IMR-90 (cell line): ENCODE data around the gene TXNDC8. TPM values are rescaled to one million over a fixed set of nuclear protein-coding genes. Genes with fewer than 3 reads are reported as not detected.

ENCODE experiments used
- ATAC-seq: fragments of 200-7000 bp; cut with Tn5 transposase; 2 replicates; pipeline ENCODE4 v1.9.1; 2020; ENCODE audit warnings: low read depth, mild to moderate bottlenecking, moderate library complexity
- BruUV-seq: library from RNA; stranded (reverse); fragments of 400-500 nt; replicated peaks from 2 replicates; lab custom pipeline; 2021; lab: Mats Ljungman, UMichigan
- CTCF ChIA-PET: fragments of 300-600 bp; formaldehyde crosslinking; extraction: SDS; loops from one replicate; lab custom pipeline; 2021; ENCODE audit warnings: antibody characterized with exemption; lab: Yijun Ruan, JAX
- POLR2A ChIA-PET: fragments of 300-600 bp; sonication (Branson Sonifier 250); formaldehyde crosslinking; loops from one replicate; lab custom pipeline; 2022; ENCODE audit warnings: antibody characterized with exemption; ENCODE audit not compliant: unreplicated experiment; lab: Charles Lee
- DNase-seq: peaks from one replicate; pipeline ENCODE4 v3.0.0; 2013
- H2AFZ ChIP-seq: replicated peaks from 2 replicates; pipeline ENCODE3; 2013; ENCODE audit warnings: low read length, mild to moderate bottlenecking; ENCODE audit not compliant: poor library complexity
- H2AK5ac ChIP-seq: 2 replicates; pipeline ENCODE4 v1.6.1; 2013; ENCODE audit warnings: low read depth, low read length, inconsistent platforms
- H2AK9ac ChIP-seq: replicated peaks from 2 replicates; pipeline ENCODE3; 2013; ENCODE audit warnings: mild to moderate bottlenecking, low read depth, low read length, moderate library complexity; ENCODE audit not compliant: poor library complexity
- H2BK120ac ChIP-seq: 2 replicates; pipeline ENCODE4 v1.6.1; 2013; ENCODE audit warnings: low read depth, low read length, inconsistent platforms
- H2BK15ac ChIP-seq: 3 replicates; pipeline ENCODE4 v1.6.1; 2013; ENCODE audit warnings: low read depth, low read length, inconsistent platforms
- H2BK20ac ChIP-seq: 2 replicates; pipeline ENCODE4 v1.6.1; 2013; ENCODE audit warnings: low read depth, mild to moderate bottlenecking, inconsistent platforms, low read length, moderate library complexity
- H2BK5ac ChIP-seq: 2 replicates; pipeline ENCODE4 v1.6.1; 2013; ENCODE audit warnings: mild to moderate bottlenecking, low read depth, low read length, inconsistent platforms; ENCODE audit not compliant: poor library complexity, severe bottlenecking
- H3K14ac ChIP-seq: replicated peaks from 2 replicates; pipeline ENCODE4 v1.6.1; 2013; ENCODE audit warnings: low read depth, low read length, inconsistent platforms
- H3K18ac ChIP-seq: 2 replicates; pipeline ENCODE4 v1.6.1; 2013; ENCODE audit warnings: low read depth, low read length, control low read depth
- H3K23ac ChIP-seq: 2 replicates; pipeline ENCODE4 v1.6.1; 2013; ENCODE audit warnings: low read depth, low read length, inconsistent platforms
- H3K27ac ChIP-seq: 2 replicates; pipeline ENCODE4 v1.5.1; 2013; ENCODE audit warnings: mild to moderate bottlenecking, control low read depth, low read length; ENCODE audit not compliant: insufficient read depth
- H3K27me3 ChIP-seq: 2 replicates; pipeline ENCODE4 v1.6.1; 2013; ENCODE audit warnings: low read length; ENCODE audit not compliant: control insufficient read depth, insufficient read depth
- H3K36me3 ChIP-seq: 2 replicates; pipeline ENCODE4 v1.6.1; 2013; ENCODE audit warnings: low read length, mixed read lengths; ENCODE audit not compliant: control insufficient read depth, insufficient read depth
- H3K4ac ChIP-seq: 2 replicates; pipeline ENCODE4 v1.6.1; 2013; ENCODE audit warnings: low read depth, low read length, inconsistent platforms
- H3K4me1 ChIP-seq: 2 replicates; pipeline ENCODE4 v1.6.1; 2013; ENCODE audit warnings: low read length, mixed read lengths; ENCODE audit not compliant: control insufficient read depth, insufficient read depth
- H3K4me2 ChIP-seq: 2 replicates; pipeline ENCODE4 v1.6.1; 2013; ENCODE audit warnings: low read depth, mild to moderate bottlenecking, control low read depth, low read length, moderate library complexity
- H3K4me3 ChIP-seq: 2 replicates; pipeline ENCODE4 v1.5.1; 2013; ENCODE audit warnings: low read depth, mild to moderate bottlenecking, control low read depth, low read length, moderate library complexity; ENCODE audit not compliant: insufficient read depth
- H3K56ac ChIP-seq: 2 replicates; pipeline ENCODE4 v1.6.1; 2013; ENCODE audit warnings: low read length, inconsistent platforms; ENCODE audit not compliant: insufficient read depth; ENCODE audit errors: extremely low read depth
- H3K79me1 ChIP-seq, 2 experiments: 2 replicates each; pipeline ENCODE4 v1.6.1; 2013; ENCODE audit warnings: low read length in 2 of 2, inconsistent platforms in 1 of 2, low read depth in 1 of 2
- H3K9ac ChIP-seq: 2 replicates; pipeline ENCODE4 v1.6.1; 2013; ENCODE audit warnings: low read depth, low read length, control low read depth
- H3K9me1 ChIP-seq: 2 replicates; pipeline ENCODE4 v1.6.1; 2013; ENCODE audit warnings: low read length, inconsistent platforms; ENCODE audit not compliant: insufficient read depth
- H3K9me3 ChIP-seq: 2 replicates; pipeline ENCODE4 v1.6.1; 2013; ENCODE audit warnings: low read length; ENCODE audit not compliant: control insufficient read depth, insufficient read depth
- H4K20me1 ChIP-seq: 2 replicates; pipeline ENCODE4 v1.6.1; 2013; ENCODE audit warnings: low read length, inconsistent platforms; ENCODE audit not compliant: insufficient read depth
- H4K5ac ChIP-seq: 2 replicates; pipeline ENCODE4 v1.6.1; 2013; ENCODE audit warnings: mild to moderate bottlenecking, low read depth, low read length, control low read depth
- H4K8ac ChIP-seq, 2 experiments: 2 replicates each; pipeline ENCODE4 v1.6.1; 2013; ENCODE audit warnings: low read depth in 2 of 2, low read length in 2 of 2, control low read depth in 1 of 2, inconsistent platforms in 1 of 2
- H4K91ac ChIP-seq: 2 replicates; pipeline ENCODE4 v1.6.1; 2013; ENCODE audit warnings: low read depth, low read length, inconsistent platforms; ENCODE audit not compliant: insufficient read depth
- BHLHE40 ChIP-seq: fragments of 150-350 bp; IDR thresholded peaks from 2 replicates; pipeline ENCODE4 v1.6.1; 2016; ENCODE audit warnings: mild to moderate bottlenecking, low read depth, low read length
- CEBPB ChIP-seq: IDR thresholded peaks from 2 replicates; pipeline ENCODE4 v1.6.1; 2012; ENCODE audit warnings: low read depth, low read length, improper control_type of control experiment
- ELK1 ChIP-seq: fragments of 150-350 bp; IDR thresholded peaks from 2 replicates; pipeline ENCODE4 v1.6.1; 2016; ENCODE audit warnings: low read depth, mild to moderate bottlenecking, low read length, moderate library complexity, borderline replicate concordance
- FOS ChIP-seq: fragments of 150-350 bp; IDR thresholded peaks from 2 replicates; pipeline ENCODE4 v1.6.1; 2016; ENCODE audit warnings: low read depth, low read length
- MAFK ChIP-seq: IDR thresholded peaks from 2 replicates; pipeline ENCODE4 v1.6.1; 2012; ENCODE audit warnings: low read depth, low read length, improper control_type of control experiment
- MAZ ChIP-seq: IDR thresholded peaks from 2 replicates; pipeline ENCODE4 v1.6.1; 2012; ENCODE audit warnings: low read depth, mild to moderate bottlenecking, low read length, improper control_type of control experiment, moderate library complexity, borderline replicate concordance
- NFE2L2 ChIP-seq: fragments of 150-350 bp; IDR thresholded peaks from 2 replicates; pipeline ENCODE4 v1.6.1; 2016; ENCODE audit warnings: low read depth, mild to moderate bottlenecking, low read length
- POLR2A ChIP-seq: IDR thresholded peaks from 2 replicates; pipeline ENCODE4 v1.6.1; 2012; ENCODE audit warnings: mild to moderate bottlenecking, low read depth, low read length
- RAD21 ChIP-seq: IDR thresholded peaks from 2 replicates; pipeline ENCODE4 v1.6.1; 2012; ENCODE audit warnings: low read length, improper control_type of control experiment
- RCOR1 ChIP-seq: IDR thresholded peaks from 2 replicates; pipeline ENCODE4 v1.6.1; 2012; ENCODE audit warnings: mild to moderate bottlenecking, low read length, improper control_type of control experiment; ENCODE audit not compliant: insufficient replicate concordance
- RFX5 ChIP-seq: IDR thresholded peaks from 2 replicates; pipeline ENCODE4 v1.8.0; 2012; ENCODE audit warnings: low read depth, mild to moderate bottlenecking, low read length, moderate library complexity
- SMC3 ChIP-seq: fragments of 150-350 bp; IDR thresholded peaks from 2 replicates; pipeline ENCODE4 v1.6.1; 2016; ENCODE audit warnings: low read depth, mild to moderate bottlenecking, antibody characterized with exemption, low read length, moderate library complexity
- USF2 ChIP-seq: fragments of 150-350 bp; IDR thresholded peaks from 2 replicates; pipeline ENCODE4 v1.6.1; 2017; ENCODE audit warnings: mild to moderate bottlenecking, antibody characterized with exemption, low read length, low read depth
- WGBS, 2 experiments: methylation state at CpG; one replicate each; pipeline versions ENCODE4 v1.1.5 to v1.1.7; 2013; ENCODE audit warnings: missing lambda C conversion rate in 2 of 2; ENCODE audit not compliant: insufficient read length in 1 of 2; ENCODE audit errors: extremely low coverage in 2 of 2; 5-methylcytosine and 5-hydroxymethylcytosine counted together
- dilution Hi-C: fragments of 300-500 bp; cut with HindIII; formaldehyde crosslinking; loops from one replicate; pipeline ENCODE4 v1.14.3; 2018; ENCODE audit warnings: low sequenced_read_pairs; ENCODE audit not compliant: unreplicated experiment
- in situ Hi-C: fragments of 300-500 bp; cut with MboI; formaldehyde crosslinking; loops from 3 replicates; pipeline ENCODE4 v1.14.3; 2019; ENCODE audit warnings: low sequenced_read_pairs, inconsistent platforms, mixed read lengths
- intact Hi-C: fragments of 100-400 bp; cut with micrococcal nuclease; formaldehyde crosslinking; loops from 2 replicates; pipeline ENCODE4 v1.10.0; 2022
- polyA plus RNA-seq, 3 experiments: library from polyadenylated mRNA; depleted of rRNA; stranded (reverse); fragments of >200 nt; gene quantifications; 2 replicates each; pipeline ENCODE4 v1.2.3, GENCODE V29; 2012; ENCODE audit warnings: low replicate concordance in 1 of 3
- total RNA-seq: library from RNA; depleted of rRNA; stranded (reverse); fragments of >200 nt; gene quantifications from 2 replicates; pipeline ENCODE4 v1.2.3, GENCODE V29; 2012

The TXNDC8 gene
- total and polyA plus RNA-seq, 2 of the 4 experiments (the other 2 are of a cell fraction) = not detected

GRCh38 chr9:110288503-110288902 is 49.2 kb downstream of the TXNDC8 start:
- H3K9me3 ChIP-seq = no peaks in the 10 kb centered on the region
- H4K8ac ChIP-seq = no peak overlapping the region
- no peaks in the 10 kb centered on the region for H3K79me1 ChIP-seq
- in situ Hi-C loops (loop anchor here (25.0 kb wide), 1 partner anchor 324 kb away; no protein-coding TSS in a partner anchor), dilution Hi-C loops (no loop called here), intact Hi-C loops (no loop called here)
- H4K5ac ChIP-seq = no peak overlapping the region
- no peak overlapping the region for H3K4ac ChIP-seq
- no peak overlapping the region for H3K4me2 ChIP-seq
- H2BK15ac ChIP-seq = no peak overlapping the region
- H3K23ac ChIP-seq = no peak overlapping the region
- no peak overlapping the region for H2AFZ ChIP-seq
- no peak overlapping the region for H2BK120ac ChIP-seq
- no peaks in the 10 kb centered on the region for H4K20me1 ChIP-seq
- no peak overlapping the region for H2AK9ac ChIP-seq
- ChIA-PET POLR2A (no interaction called here), CTCF (no interaction called here)
- no peak for TF ChIP-seq POLR2A
- no peak for TF ChIP-seq ELK1
- no peak for TF ChIP-seq FOS
- no peak for TF ChIP-seq USF2
- no peak for TF ChIP-seq NFE2L2
- no peak for TF ChIP-seq SMC3
- TF ChIP-seq RCOR1 = no peak
- TF ChIP-seq RAD21 = no peak
- TF ChIP-seq BHLHE40 = no peak
- no peak for TF ChIP-seq RFX5
- no peak for TF ChIP-seq CEBPB
- no peak for TF ChIP-seq MAFK
- no peak for TF ChIP-seq MAZ
- no TSS peak for BruUV-seq
- DNase-seq (no peak), ATAC-seq (no peak)
- no peak overlapping the region for H3K18ac ChIP-seq
- no peaks in the 10 kb centered on the region for H3K4me1 ChIP-seq
- H2BK5ac ChIP-seq = no peak overlapping the region
- no peak overlapping the region for H4K91ac ChIP-seq
- H3K14ac ChIP-seq = no peak overlapping the region
- no peak overlapping the region for H3K4me3 ChIP-seq
- H3K36me3 ChIP-seq = no peaks in the 10 kb centered on the region
- H3K27me3 ChIP-seq = peaks cover 5% of the 10 kb centered on the region; the same call in 1 of the 2 replicates
- H3K27ac ChIP-seq = no peak overlapping the region
- H2AK5ac ChIP-seq = no peak overlapping the region
- H3K9me1 ChIP-seq = no peaks in the 10 kb centered on the region
- H3K9ac ChIP-seq = no peak overlapping the region
- no CpG with 5 or more reads among the region's 4 CpGs for WGBS, 2 experiments
- no peak overlapping the region for H2BK20ac ChIP-seq
- H3K56ac ChIP-seq = no peak overlapping the region
